OCI-M1 (cell line): Measurements from ENCODE around the gene DHCR24.
"Not testable (repeated sequence)": the region's sequence is repeated elsewhere in the genome, so short reads cannot be mapped to it uniquely, and the experiment has no call there.

Experiments
- DNase-seq: peaks from one replicate; lab custom pipeline; 2025; lab: John Stamatoyannopoulos, UW

The DHCR24 gene

DNA sequence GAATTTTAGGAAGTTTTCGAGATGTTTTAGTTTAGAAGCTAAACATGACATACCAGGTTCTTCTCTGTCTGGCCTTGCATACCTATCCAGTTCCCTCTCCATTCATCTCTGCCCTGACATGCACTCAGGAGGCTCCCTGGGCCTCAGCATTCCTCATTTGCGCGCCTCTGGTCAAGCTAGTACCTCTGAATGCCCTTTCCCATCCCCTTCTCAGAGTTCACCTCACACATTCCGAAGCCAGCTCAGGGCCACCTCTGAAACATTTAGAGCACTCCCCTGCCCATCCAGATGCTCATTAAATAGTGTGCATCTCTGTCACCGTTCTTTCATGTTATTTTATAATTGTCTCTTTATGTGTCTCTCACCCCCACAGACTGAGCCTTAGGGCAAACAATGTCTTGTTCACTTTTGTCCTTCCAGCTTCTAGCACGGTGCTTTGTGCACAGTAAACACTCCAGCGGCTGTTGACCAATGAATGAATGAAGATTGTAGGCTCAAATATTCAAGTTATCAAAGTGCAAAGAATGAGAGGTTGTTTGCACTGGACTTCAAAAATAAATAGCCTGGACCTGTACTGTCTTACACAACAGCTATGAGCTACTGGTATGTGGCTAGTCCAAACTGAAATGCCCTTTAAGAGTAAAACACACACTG, 1.2 kb upstream of the DHCR24 start:
- no peak for DNase-seq

- no peak for DNase-seq
These were observed 673 bp upstream of the DHCR24 start for GRCh38 chr1:54887665-54888071.

GRCh38 chr1:54885807-54886723, 930 bp downstream of the DHCR24 start:
- peak; percentile 56 for DNase-seq

DNA sequence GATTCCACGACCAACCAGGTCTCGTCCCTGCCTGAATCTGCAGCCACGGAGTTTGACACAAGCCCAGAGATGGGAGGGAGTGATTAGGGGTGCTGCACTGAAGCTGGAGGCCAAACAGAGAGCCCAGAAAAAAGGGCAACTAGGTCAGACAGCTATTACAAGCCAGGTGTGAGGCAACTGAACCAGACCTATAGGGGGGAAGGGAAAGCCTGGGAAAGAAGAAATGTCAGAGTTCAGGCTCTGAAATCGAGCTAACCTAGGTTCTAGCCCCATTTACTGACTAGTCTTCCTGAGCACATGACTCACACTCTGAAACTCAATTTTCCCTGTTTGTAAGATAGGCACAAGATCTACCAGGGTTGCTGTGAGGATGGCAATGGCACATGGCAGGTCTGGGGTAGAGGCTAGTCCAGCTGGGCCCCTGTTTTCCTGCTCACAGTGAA, 1.7 kb downstream of the DHCR24 start:
- DNase-seq, result no peak

GRCh38 chr1:54884768-54885167, 2.2 kb downstream of the DHCR24 start:
- no peak for DNase-seq

DNA sequence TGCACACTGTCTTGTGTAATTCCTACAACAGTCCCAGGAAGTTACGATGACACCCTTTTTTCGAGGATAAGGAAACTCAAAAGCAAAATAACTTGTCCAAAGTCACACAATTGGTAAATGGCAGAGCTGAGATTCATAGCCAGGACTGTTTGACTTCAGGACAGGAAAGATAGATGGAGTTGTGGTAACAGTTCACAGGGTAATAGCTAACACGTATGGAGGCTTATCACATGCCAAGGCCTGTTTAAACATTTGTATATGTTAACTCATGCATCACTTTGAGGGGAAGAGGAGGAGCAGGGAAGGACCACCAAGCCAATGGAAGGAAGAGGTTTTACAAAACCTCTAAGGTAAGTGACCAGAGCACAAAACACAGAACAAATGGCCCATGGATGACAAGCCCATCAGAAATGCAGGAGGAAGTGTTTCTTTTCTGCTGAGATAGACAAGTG, 2.8 kb downstream of the DHCR24 start:
- peak; percentile 19 for DNase-seq

DNA sequence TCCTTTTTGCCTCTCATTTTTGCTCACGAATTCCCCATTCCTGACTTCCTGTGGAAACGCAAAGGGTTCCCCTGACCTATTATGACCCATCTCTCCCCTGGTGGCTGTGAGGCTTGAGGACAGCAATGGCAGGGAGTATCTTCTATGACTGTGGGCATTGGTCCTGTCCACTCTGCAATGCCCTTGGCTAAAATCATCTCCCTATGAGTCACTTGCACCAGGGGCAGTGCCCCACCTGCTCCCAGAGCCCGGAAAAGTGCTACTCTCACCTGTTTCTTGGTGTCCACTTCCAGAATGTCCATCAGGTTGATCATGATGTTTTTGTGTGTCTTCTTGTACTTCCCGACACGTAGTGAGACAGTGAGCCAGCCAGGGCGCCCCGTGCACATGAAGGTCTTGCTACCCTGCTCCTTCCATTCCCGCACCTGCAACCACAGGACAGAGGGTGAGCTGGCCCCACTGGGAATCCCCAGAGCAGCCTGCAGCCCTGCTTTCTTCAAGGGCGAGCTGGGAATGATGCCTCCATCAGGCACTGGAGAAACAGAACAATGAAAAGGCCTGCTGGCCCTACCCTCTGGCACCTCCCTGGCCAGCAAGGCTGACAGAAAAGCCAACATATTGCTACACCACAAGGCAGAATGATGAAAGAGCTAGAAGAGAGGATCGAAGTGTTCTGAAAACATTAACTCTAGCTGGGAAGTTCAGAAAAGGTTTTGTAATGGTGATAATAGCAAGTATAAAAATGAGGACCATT, 3.5 kb downstream of the DHCR24 start:
- no peak for DNase-seq

GRCh38 chr1:54882519-54882918, 4.5 kb downstream of the DHCR24 start:
- no peak for DNase-seq

GRCh38 chr1:54881604-54882003, 5.4 kb downstream of the DHCR24 start:
- not testable (repeated sequence) for DNase-seq

DNA sequence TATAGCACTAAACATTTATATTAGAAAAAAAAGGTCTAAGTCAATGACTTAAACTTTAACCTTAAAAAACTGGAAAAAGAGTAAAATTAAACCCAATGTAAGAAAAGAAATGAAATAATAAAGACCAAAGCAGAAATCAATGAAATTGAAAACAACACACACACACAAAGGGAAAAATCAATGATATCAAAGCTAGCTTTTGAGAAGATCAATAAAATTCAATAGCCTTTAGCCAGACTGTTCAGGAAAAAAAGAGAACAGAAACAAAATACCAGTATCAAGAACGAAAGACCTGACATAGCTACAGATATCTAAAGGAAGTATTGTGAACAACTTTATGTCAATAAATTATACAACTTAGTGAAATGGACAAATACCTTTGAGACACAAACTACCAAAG, 7.1 kb downstream of the DHCR24 start:
- DNase-seq, result no peak

- DNase-seq, result no peak
These were observed 10.2 kb downstream of the DHCR24 start for GRCh38 chr1:54876814-54877213.

DNA sequence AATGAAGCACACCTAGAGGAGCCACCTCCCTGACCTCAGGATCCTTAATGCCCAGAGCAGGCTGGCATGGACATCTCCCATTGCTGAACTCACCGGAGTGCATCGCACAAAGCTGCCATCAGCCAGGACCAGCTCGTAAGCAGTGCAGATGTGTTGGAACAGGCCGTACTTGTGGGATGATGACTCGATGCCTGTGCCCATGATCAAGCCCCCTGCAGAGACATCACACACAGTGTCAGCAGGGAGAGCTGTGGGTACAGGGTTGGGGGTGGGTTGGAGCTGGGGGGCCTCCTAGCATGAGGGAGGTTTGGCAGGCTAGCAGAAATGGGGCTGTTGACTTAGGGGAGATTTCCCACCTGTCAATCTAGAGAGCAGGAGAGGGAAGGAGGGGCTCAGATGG, 12.0 kb downstream of the DHCR24 start:
- no peak for DNase-seq

- DNase-seq, result no peak
These were observed 12.7 kb downstream of the DHCR24 start for GRCh38 chr1:54874079-54874830.

DNA sequence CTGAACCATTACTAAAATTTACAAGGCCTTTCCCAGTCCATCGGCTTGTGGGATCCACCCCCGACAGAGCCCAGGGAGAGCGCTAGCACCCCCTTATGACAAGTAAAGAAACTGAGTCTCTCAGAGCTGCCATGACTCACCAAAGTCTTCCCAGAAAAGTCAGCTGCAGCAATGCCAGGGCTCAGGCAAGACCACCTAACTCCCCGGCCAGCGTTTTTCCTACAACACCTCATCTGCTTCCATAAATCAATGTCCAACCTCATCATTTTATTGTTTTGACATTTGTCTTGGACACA, 15.0 kb downstream of the DHCR24 start:
- DNase-seq, result no peak

GRCh38 chr1:54871275-54872035, 15.5 kb downstream of the DHCR24 start:
- DNase-seq, result no peak

DNA sequence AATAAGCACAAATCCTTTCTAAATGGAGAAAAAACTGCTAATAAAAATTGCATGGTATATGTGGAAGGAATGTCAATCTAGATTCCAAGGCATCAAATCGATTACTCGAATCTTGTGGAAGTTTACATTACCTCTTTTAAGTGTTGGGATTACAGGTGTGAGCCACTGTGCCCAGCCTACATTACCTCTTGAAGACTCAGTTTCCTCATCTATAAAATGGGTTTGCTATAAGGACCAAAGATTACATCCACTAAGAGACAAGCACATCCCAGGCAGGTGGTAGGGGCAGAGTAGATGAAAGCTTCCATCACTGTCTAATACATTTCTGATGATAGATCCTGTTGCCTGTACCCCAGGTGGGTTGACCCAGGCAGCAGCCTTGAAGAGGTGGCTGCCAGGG, 16.1 kb downstream of the DHCR24 start:
- DNase-seq, result no peak

- DNase-seq, result no peak
These were observed 17.7 kb downstream of the DHCR24 start for GRCh38 chr1:54869173-54869851.

GRCh38 chr1:54867717-54868057, 19.3 kb downstream of the DHCR24 start:
- no peak for DNase-seq

GRCh38 chr1:54866801-54867716, 19.9 kb downstream of the DHCR24 start:
- DNase-seq, result no peak
